B cell (primary cell): ENCODE data around the gene CACNB4.

Experiments used
- CTCF ChIP-seq: fragments of 200-600 bp; IDR thresholded peaks from one replicate; pipeline ENCODE4 v1.8.0; 2022; ENCODE audit warnings: antibody characterized with exemption, mild to moderate bottlenecking
- EZH2 ChIP-seq: IDR thresholded peaks from 2 replicates; pipeline ENCODE4 v1.6.1; 2012; ENCODE audit warnings: borderline replicate concordance, low read depth, mild to moderate bottlenecking, moderate library complexity, low read length; ENCODE audit not compliant: insufficient read depth, poor library complexity, severe bottlenecking

- TF ChIP-seq EZH2 (no peak), CTCF (no peak)
Observed at GRCh38 chr2:151824886-151825285, 274.0 kb downstream of the CACNB4 start.
